Measurements from ENCODE around the gene TCEAL7.

TCEAL7 gene

GRCh38 chrX:103378990-103379389, 49.0 kb downstream of the TCEAL7 start:
- no peak for TF ChIP-seq POLR2A (IDR thresholded peaks at IDR 0.05; ENCODE audit: extremely low read depth, insufficient read length)
- TF ChIP-seq MYC (IDR thresholded peaks at IDR 0.05; ENCODE audit: low read depth, low read length): no peak
- TF ChIP-seq CTCF (IDR thresholded peaks at IDR 0.05; ENCODE audit: low read depth, low read length): no peak
- TF ChIP-seq MAX (IDR thresholded peaks at IDR 0.05; ENCODE audit: low read depth, low read length): no peak
- no peak for DNase-seq (ENCODE audit: low read depth)

More at GRCh38 chrX:103378990-103379389, 49.0 kb downstream of the TCEAL7 start:
- no peak overlapping the region for H3K4me3 ChIP-seq (ENCODE audit: low read depth, low read length)

Data from NB4 (cell line).